HG03095 (cell line): ENCODE data around the gene MINAR1.

Experiments
- ATAC-seq: cut with Tn5 transposase; IDR thresholded peaks from one replicate; pipeline ENCODE4 v1.9.1; 2021; ENCODE audit warnings: moderate library complexity; ENCODE audit not compliant: unreplicated experiment

The MINAR1 gene

DNA sequence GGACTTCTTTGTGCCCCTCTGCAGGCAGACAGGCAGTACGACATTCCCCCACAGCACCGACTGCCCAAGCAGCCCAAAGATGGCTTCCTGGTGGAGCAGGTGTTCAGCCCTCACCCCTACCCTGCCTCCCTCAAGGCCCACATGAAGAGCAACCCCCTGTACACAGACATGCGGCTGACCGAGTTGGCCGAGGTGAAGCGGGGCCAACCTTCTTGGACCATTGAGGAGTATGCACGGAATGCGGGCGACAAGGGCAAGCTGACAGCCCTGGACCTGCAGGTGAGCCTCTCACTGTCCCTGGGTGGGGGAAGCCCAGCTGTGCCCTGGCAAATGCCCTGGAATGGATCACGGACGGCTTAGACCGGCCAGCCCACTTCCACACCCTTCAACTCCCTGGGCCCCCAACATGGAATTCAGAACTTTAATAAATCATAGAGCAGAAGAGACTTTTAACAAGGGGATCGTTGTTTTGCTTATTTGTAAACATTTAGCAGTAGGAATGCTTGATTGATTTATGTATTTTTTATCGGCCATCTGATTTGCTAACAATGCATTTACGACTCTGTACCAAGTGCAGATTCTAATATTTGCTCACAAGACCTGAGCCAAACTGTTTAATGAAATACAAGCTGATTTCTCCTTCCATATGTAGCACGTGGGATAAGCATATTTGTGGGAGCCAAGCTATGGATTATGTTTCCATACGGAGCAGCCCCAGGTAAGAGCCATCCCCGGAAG, 31.1 kb downstream of the MINAR1 start:
- ATAC-seq: no peak

- ATAC-seq: no peak
Observed at GRCh38 chr15:79463781-79464270, 31.7 kb downstream of the MINAR1 start.

- no peak for ATAC-seq
Observed at GRCh38 chr15:79466488-79466887, 34.4 kb downstream of the MINAR1 start.

DNA sequence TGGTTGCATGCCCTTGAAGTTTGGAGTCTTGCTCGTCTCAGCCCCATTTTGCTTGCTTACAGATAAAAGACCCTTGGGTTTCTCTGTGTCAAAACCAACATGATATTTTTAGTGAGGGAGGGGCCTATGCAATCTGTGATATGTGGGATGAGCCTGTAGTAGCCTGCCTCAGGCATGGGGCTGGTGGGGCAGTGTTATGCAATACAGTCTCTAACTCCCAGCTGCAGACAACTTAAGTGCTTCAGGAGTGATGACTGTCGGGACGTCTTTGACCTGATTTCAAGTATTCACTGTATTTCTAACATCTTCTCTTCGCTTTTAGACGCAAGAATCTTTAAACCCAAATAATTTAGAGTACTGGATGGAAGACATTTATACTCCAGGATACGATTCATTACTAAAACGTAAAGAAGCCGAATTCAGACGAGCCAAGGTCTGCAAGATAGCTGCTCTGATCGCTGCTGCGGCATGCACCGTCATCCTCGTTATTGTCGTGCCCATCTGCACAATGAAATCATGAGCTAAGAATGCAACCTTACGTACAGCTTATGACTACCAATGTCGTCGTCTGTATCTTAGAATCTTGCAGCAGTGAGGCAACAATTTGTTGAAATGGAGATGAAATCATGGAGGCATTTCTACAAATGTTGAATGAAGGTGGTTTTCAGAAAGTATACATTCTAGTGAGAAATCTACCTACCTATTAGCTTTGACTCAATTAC, 35.9 kb downstream of the MINAR1 start:
- ATAC-seq: no peak

DNA sequence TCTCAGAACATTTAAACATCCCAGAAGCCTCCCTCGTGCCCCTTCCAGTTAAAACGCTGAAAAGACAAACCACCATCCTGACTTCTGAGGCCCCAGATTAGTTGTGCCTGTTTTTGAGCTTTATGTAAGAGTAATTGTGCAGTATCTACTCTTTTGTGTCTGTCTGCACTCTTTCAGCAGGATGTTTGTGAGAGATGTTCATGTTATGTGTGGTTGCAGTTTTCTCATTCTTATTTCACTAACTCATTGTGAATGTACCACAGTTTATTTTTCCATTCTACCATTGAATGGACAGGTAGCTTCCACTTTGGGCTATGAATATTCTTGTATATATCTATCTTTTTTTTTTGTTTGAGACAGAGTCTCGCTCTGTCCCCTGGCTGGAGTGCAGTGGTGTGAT, 40.3 kb downstream of the MINAR1 start:
- no peak for ATAC-seq

DNA sequence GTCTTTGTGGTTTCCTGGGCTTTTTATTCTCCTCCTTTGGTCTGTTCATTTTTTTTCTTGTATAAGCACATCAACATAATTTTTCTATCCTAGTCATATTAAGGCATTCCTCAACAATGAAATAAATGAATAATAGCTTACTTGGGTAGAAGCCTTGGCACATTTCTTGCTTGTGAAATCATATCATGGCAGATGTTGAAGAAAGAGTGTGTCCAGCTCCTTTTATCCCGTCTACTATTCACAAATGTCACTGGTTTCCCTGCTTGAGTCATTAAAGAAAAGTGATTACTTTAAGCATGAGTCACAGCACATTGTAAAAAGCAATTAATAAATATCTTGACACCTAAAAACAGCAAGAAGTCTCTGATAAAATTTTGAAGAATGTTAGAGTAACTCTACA, 42.1 kb downstream of the MINAR1 start:
- no peak for ATAC-seq

GRCh38 chr15:79475306-79475705, 43.2 kb downstream of the MINAR1 start:
- ATAC-seq: no peak

- no peak for ATAC-seq
Observed at GRCh38 chr15:79478108-79478507, 46.0 kb downstream of the MINAR1 start.

DNA sequence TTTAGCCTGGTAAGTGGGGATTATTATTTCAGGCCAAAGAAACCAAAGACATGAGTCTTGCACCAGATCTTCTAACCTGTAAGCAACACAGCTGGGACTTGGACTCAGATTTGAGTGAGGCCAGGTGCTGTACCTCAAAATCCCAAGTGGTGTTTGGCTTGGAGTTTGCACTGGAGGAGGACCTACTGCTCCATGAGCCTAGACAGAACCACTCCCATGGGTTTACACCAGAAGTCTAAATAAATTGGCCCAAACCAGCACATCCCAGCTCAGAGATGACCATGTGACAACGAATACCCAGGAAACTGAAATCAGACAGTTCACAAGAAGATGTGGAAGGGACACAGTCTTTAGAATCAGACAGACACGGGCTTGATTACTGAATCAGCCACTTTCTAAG, 47.5 kb downstream of the MINAR1 start:
- ATAC-seq: no peak

- ATAC-seq: no peak
Observed at GRCh38 chr15:79481793-79482192, 49.7 kb downstream of the MINAR1 start.
